Measurements from ENCODE around the gene PRIM2. TPM values are rescaled to one million over a fixed set of nuclear protein-coding genes. Genes with fewer than 3 reads are reported as not detected.

Gene PRIM2
- total RNA-seq, 1 experiment from 2014 or later, result 45.2 TPM

DNA sequence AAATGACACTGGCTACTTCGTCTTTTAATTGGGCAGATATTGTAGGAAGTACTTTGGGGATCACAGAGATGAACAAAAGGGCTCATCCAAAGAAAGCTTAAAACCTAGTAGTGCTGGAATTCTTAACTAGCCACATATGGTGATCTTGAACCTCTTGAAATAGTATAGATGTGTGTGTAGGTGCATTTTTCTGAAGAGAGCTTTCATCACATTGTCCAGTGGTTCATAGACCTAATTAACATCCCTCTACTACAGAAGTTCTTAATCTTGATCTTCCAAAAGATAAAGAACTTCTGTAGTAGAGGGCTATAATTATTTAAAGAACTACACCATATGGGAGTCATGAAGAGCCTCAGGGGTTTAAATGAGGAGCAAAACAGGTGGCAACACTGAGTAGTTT, 2.3 kb upstream of the PRIM2 start:
- POLR2A ChIA-PET (ENCODE audit: low non-redundant PET), result no interaction called here

DNA sequence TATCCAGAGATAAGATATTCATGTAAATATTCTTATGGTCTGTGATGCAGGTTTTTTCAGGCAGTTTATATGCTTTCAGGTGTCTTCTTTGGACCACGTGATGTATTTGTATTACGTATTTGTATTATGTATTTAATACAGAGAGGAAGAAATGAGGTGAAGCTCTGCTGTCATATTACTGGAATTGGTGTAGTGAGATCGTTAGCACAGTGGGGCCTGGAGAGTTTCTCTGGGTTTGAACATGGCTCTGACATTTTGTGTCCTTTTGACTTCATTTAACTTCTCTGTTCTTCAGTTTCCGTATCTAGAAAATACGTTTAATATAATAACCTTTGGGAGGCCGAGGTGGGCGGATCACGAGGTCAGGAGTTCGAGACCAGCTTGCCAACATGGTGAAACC, 1.6 kb upstream of the PRIM2 start:
- BruUV-seq (replicated peaks), result no TSS peak
- H3K4me1 ChIP-seq (ENCODE audit: insufficient read depth, low read length, poor library complexity, severe bottlenecking), result peaks cover 11% of the 10 kb centered on the region
- no peaks in the 10 kb centered on the region for H3K27me3 ChIP-seq (replicated peaks; ENCODE audit: insufficient read depth, low read depth, low read length, poor library complexity)
- H3K9me3 ChIP-seq (ENCODE audit: low read depth, low read length, poor library complexity, severe bottlenecking), result no peaks in the 10 kb centered on the region
- peaks cover 20% of the 10 kb centered on the region for H3K36me3 ChIP-seq (ENCODE audit: insufficient read depth, low read length, poor library complexity, severe bottlenecking)
- H3K27ac ChIP-seq (ENCODE audit: low read depth, low read length, poor library complexity, severe bottlenecking), result no peak overlapping the region
- TF ChIP-seq, protein P1, sequence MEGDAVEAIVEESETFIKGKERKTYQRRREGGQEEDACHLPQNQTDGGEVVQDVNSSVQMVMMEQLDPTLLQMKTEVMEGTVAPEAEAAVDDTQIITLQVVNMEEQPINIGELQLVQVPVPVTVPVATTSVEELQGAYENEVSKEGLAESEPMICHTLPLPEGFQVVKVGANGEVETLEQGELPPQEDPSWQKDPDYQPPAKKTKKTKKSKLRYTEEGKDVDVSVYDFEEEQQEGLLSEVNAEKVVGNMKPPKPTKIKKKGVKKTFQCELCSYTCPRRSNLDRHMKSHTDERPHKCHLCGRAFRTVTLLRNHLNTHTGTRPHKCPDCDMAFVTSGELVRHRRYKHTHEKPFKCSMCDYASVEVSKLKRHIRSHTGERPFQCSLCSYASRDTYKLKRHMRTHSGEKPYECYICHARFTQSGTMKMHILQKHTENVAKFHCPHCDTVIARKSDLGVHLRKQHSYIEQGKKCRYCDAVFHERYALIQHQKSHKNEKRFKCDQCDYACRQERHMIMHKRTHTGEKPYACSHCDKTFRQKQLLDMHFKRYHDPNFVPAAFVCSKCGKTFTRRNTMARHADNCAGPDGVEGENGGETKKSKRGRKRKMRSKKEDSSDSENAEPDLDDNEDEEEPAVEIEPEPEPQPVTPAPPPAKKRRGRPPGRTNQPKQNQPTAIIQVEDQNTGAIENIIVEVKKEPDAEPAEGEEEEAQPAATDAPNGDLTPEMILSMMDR (conservative IDR thresholded peaks at IDR 0.05; ENCODE audit: low read depth, low read length), result no peak
- no peak for TF ChIP-seq EZH2 (IDR thresholded peaks at IDR 0.05; ENCODE audit: borderline replicate concordance, low read depth, low read length, poor library complexity, severe bottlenecking)
- DNase-seq (ENCODE audit: low spot score), result no peak
- POLR2A ChIA-PET (ENCODE audit: low non-redundant PET), result no interaction called here
- intact Hi-C loops (cut with micrococcal nuclease; ENCODE audit: unreplicated experiment), result loop anchor here (1.0 to 5.0 kb wide), 9 partner anchors 48 to 959 kb away; partner anchors contain the start of genes BAG2 and KIAA1586
- CTCF ChIA-PET, result interaction anchor here (1.0 to 1.6 kb wide), 2 partner anchors 411 to 413 kb away, joined by 4 to 8 read pairs; no protein-coding TSS in a partner anchor
- H3K4me3 ChIP-seq (ENCODE audit: low read depth, low read length, poor library complexity, severe bottlenecking), result no peak overlapping the region

More for the DNA sequence above, 2.3 kb upstream of the PRIM2 start:
- TF ChIP-seq, protein P1 (conservative IDR thresholded peaks at IDR 0.05; ENCODE audit: low read depth, low read length), result no peak
- TF ChIP-seq EZH2 (IDR thresholded peaks at IDR 0.05; ENCODE audit: borderline replicate concordance, low read depth, low read length, poor library complexity, severe bottlenecking), result no peak
- intact Hi-C loops (cut with micrococcal nuclease; ENCODE audit: unreplicated experiment), result loop anchor here (5.0 kb wide), 5 partner anchors 143 to 958 kb away; partner anchors contain the start of genes BAG2 and KIAA1586
- DNase-seq (ENCODE audit: low spot score), result no peak
- no peak overlapping the region for H3K4me3 ChIP-seq (ENCODE audit: low read depth, low read length, poor library complexity, severe bottlenecking)
- peaks cover 11% of the 10 kb centered on the region for H3K4me1 ChIP-seq (ENCODE audit: insufficient read depth, low read length, poor library complexity, severe bottlenecking)
- H3K9me3 ChIP-seq (ENCODE audit: low read depth, low read length, poor library complexity, severe bottlenecking), result no peaks in the 10 kb centered on the region
- H3K27me3 ChIP-seq (replicated peaks; ENCODE audit: insufficient read depth, low read depth, low read length, poor library complexity), result no peaks in the 10 kb centered on the region
- CTCF ChIA-PET, result no interaction called here
- no peak overlapping the region for H3K27ac ChIP-seq (ENCODE audit: low read depth, low read length, poor library complexity, severe bottlenecking)
- H3K36me3 ChIP-seq (ENCODE audit: insufficient read depth, low read length, poor library complexity, severe bottlenecking), result peaks cover 13% of the 10 kb centered on the region
- BruUV-seq (replicated peaks), result no TSS peak

DNA sequence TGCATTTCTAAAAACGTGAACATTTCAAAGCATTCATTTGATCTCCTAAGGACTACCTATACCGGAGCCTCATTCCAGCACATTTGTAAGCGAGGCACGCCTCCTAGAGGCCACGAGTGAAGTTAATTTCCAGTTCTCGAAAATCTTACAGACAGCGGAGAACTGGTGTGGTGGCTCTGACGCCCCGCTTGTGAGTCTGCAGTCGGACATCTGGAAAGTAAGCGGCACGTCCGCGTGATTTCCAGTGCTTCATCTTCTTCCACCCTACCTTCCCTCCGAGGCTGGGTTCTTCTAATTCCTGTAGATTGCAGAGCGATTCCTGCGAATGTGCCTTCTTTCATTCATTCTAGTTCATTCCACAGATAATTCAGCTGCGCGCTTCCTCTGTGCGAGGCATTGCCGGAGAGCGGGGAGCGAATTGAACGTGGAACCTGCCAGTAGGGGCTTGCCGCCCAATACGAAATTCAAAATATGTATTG, 810 bp upstream of the PRIM2 start:
- H3K36me3 ChIP-seq (ENCODE audit: insufficient read depth, low read length, poor library complexity, severe bottlenecking), result peaks cover 27% of the 10 kb centered on the region
- no peaks in the 10 kb centered on the region for H3K9me3 ChIP-seq (ENCODE audit: low read depth, low read length, poor library complexity, severe bottlenecking)
- H3K4me3 ChIP-seq (ENCODE audit: low read depth, low read length, poor library complexity, severe bottlenecking), result peak overlapping the region; percentile 67
- CTCF ChIA-PET, result interaction anchor here (0.7 to 1.6 kb wide), 5 partner anchors 127 to 414 kb away, joined by 3 to 8 read pairs (median 3); partner anchors contain the start of gene BEND6
- POLR2A ChIA-PET (ENCODE audit: low non-redundant PET), result no interaction called here
- DNase-seq (ENCODE audit: low spot score), result peak; percentile 96
- H3K27ac ChIP-seq (ENCODE audit: low read depth, low read length, poor library complexity, severe bottlenecking), result peak overlapping the region; percentile 81
- TF ChIP-seq EZH2 (IDR thresholded peaks at IDR 0.05; ENCODE audit: borderline replicate concordance, low read depth, low read length, poor library complexity, severe bottlenecking), result no peak
- TF ChIP-seq, protein P1 (conservative IDR thresholded peaks at IDR 0.05; ENCODE audit: low read depth, low read length), result peak; percentile 89
- intact Hi-C loops (cut with micrococcal nuclease; ENCODE audit: unreplicated experiment), result loop anchor here (1.0 to 5.0 kb wide), 9 partner anchors 48 to 959 kb away; partner anchors contain the start of genes BAG2 and KIAA1586
- peaks cover 11% of the 10 kb centered on the region for H3K4me1 ChIP-seq (ENCODE audit: insufficient read depth, low read length, poor library complexity, severe bottlenecking)
- no peaks in the 10 kb centered on the region for H3K27me3 ChIP-seq (replicated peaks; ENCODE audit: insufficient read depth, low read depth, low read length, poor library complexity)
- no TSS peak for BruUV-seq (replicated peaks)
